GM18858 (cell line): Measurements from ENCODE around the gene NEK6.

ENCODE experiments used
- ATAC-seq: cut with Tn5 transposase; IDR thresholded peaks from one replicate; pipeline ENCODE4 v1.9.1; 2021; ENCODE audit not compliant: unreplicated experiment

Gene NEK6

GRCh38 chr9:124260769-124261603, 3.2 kb downstream of the NEK6 start:
- ATAC-seq: no peak

GRCh38 chr9:124261736-124262648, 4.2 kb downstream of the NEK6 start:
- no peak for ATAC-seq

GRCh38 chr9:124262649-124262972, 4.9 kb downstream of the NEK6 start:
- ATAC-seq: no peak

DNA sequence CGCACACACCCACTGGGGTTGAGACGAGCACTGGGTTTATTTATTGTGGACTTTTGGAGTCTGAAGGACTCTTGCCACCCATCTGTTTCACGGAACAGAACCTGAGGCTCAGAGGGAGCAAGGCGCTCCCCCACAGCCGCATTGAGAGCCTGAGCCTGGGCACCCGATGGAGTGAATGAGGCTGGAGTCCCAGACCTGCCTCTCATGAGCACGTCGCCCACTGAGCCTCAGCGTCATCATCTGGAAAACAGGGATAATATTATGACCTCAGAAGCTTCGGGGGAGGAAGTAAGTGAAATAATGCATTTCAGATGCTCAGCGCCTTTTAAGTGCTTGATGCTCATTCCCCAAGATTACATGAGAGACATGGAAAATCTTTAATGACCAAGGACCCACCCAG, 5.5 kb downstream of the NEK6 start:
- no peak for ATAC-seq

GRCh38 chr9:124263800-124264426, 6.2 kb downstream of the NEK6 start:
- no peak for ATAC-seq

DNA sequence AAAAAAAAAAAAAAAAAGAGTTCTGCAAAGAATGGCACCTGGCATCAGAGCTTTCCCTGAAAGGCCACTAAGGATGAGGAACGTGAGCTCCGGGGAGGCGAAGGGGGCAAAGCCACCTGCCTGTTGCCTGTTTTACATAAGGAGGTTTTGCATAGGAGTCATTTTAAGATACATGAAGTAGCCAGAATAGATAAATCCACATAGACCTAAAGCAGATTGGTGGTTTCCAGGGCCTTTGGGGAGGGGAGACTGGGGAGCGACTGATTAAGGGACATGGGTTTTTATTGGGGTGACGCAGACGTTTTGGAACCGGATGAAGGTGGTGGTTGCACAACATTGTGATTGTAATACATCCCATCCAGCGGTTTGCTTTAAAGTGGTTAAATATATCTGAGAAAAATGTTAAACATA, 7.1 kb downstream of the NEK6 start:
- peak; percentile 70 for ATAC-seq

GRCh38 chr9:124265551-124265950, 7.8 kb downstream of the NEK6 start:
- no peak for ATAC-seq

- ATAC-seq: no peak
Observed at GRCh38 chr9:124266139-124266825, 8.5 kb downstream of the NEK6 start.

GRCh38 chr9:124266826-124267201, 9.1 kb downstream of the NEK6 start:
- no peak for ATAC-seq

GRCh38 chr9:124267271-124267807, 9.6 kb downstream of the NEK6 start:
- no peak for ATAC-seq

DNA sequence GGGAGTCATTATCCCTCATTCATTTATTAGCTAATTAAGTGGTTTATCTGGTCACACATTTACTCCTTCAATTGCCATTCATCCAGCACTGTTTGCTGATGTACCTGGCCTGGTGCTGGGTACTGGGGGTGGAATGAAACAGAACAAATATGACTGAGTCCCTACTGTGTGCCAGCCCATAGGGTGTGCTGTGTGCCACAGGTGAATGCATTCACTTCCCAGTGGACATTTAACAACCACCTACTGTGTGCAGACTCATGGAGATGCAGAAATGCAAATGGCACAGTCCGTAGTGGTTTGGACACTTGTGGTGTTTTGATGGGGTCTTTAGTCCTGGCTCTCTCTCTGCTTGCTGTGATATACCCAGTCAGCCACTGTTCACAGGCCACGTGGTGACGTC, 10.5 kb downstream of the NEK6 start:
- no peak for ATAC-seq

- ATAC-seq: no peak
Observed at GRCh38 chr9:124268661-124269060, 10.9 kb downstream of the NEK6 start.

GRCh38 chr9:124269556-124269955, 11.8 kb downstream of the NEK6 start:
- no peak for ATAC-seq

GRCh38 chr9:124270504-124271335, 13.0 kb downstream of the NEK6 start:
- no peak for ATAC-seq

GRCh38 chr9:124271660-124272059, 13.9 kb downstream of the NEK6 start:
- no peak for ATAC-seq

DNA sequence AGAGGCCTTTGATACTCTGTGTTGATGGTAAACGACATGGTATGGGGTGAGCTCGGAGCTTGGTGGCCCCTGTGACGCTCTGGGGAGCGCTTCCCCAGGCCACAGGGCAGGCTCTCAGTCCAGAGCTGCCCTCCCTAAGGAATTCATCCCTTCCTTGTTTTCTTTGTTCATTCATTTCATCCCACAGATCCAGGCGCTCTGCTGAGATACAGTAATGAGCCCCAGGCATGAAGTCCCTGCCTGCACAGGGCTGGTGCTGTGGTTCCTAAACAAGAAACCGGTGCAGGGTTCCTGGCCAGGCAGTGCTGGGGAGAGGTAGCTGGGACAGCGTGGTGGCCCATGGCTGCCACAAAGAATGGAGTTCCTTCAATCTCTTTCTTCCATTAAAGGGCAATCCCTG, 14.4 kb downstream of the NEK6 start:
- ATAC-seq: no peak

GRCh38 chr9:124272979-124273378, 15.2 kb downstream of the NEK6 start:
- ATAC-seq: no peak

DNA sequence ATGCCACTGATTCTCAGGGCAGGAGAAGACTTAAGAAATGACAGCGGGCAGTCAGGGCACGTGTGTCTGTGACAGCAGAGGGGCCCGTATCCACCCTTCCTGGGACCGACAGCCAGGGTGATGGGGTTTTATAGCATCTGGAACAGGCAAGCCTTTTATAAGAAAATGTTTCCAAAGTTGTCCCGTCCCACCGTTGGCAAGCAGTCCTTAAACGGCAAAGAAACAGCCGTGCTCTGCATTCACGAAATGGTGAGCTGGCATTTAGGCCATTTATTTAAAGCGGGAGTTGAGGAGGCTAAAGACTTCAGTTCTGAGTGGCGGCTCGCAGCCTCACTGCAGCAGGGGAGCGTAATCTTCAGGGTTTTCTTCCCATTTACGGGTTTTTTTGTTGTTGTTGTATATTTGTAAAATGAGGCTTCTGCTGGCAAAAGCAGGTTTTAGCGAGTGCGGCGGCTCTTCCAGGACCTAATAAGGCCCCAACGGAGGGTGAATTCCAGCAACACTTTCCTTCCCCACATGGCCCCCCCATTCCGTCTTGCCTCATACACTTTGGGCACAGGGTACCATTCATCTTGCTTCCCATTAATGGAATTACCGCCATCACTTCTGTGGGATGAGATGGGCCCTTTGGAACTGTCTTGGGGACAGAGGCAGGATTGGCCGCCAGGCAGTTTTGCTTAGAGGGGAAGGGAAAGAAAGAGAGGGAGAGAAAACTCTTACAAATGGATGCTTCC, 15.8 kb downstream of the NEK6 start:
- no peak for ATAC-seq

DNA sequence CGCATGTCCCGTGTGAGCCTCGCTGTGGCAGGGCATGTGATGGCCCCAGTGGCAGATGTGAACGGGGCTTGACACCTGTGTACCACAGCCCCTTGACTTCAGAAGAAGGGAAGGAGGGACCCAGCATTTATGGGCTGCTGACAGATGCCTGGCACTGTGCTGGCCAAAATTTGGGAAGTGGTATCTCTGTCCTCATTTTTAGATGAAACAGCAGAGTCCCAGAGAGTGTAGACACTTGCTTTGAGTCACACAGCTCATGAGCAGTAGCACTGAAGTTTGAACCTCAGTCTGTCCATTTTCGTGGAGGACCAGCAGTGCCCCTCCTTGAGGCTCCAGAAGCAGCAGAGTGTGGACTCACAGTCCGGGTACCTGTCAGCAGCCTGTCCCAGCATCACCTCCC, 16.5 kb downstream of the NEK6 start:
- ATAC-seq: no peak
